GM12874 (cell line): ENCODE measurements around the gene TMEM163.

Experiments
- TF ChIP-seq, protein P1 (sequence below): IDR thresholded peaks from 2 replicates; pipeline ENCODE4 v1.5.1; 2011; ENCODE audit warnings: low read depth, mild to moderate bottlenecking, control low read depth, low read length, moderate library complexity; ENCODE audit not compliant: insufficient read depth

TMEM163 gene

DNA sequence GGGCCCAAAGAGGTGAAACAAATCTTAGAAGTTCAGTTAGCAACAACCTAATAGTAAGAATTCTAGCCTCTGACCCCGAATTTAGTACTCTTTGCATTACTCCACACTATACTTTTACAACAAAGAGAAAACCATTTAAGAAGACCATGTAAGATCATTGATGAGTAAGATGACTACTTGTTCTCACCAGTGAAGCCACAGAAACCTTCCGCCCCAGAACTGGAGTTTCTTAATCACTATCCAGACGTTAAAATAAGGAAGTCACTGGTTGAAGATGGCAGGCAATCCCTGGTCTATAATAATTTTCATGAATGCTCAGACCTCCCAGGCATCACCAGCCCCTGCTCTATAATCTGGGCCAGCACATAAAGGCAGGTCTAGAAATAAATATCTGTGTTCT, 95.0 kb downstream of the TMEM163 start:
- TF ChIP-seq, protein P1, sequence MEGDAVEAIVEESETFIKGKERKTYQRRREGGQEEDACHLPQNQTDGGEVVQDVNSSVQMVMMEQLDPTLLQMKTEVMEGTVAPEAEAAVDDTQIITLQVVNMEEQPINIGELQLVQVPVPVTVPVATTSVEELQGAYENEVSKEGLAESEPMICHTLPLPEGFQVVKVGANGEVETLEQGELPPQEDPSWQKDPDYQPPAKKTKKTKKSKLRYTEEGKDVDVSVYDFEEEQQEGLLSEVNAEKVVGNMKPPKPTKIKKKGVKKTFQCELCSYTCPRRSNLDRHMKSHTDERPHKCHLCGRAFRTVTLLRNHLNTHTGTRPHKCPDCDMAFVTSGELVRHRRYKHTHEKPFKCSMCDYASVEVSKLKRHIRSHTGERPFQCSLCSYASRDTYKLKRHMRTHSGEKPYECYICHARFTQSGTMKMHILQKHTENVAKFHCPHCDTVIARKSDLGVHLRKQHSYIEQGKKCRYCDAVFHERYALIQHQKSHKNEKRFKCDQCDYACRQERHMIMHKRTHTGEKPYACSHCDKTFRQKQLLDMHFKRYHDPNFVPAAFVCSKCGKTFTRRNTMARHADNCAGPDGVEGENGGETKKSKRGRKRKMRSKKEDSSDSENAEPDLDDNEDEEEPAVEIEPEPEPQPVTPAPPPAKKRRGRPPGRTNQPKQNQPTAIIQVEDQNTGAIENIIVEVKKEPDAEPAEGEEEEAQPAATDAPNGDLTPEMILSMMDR, result no peak

DNA sequence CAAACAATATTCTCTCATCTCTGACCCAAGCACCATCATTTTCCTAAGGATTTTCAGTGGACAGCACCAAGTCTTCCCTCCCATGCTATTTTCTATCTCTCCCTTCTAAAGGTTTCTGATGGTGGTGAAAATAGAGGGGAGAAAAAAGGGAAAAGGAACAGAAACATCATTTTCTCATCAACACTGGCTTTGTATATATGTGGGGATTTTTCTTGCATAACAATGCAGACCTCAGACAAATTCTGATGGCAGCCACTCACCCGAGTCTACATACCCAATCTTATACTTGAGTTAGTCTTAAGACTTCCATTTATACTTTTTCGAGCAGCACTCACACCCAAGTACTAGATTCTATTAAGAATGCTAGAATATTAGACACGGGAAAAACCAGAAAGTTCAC, 95.8 kb downstream of the TMEM163 start:
- TF ChIP-seq, protein P1, result no peak

DNA sequence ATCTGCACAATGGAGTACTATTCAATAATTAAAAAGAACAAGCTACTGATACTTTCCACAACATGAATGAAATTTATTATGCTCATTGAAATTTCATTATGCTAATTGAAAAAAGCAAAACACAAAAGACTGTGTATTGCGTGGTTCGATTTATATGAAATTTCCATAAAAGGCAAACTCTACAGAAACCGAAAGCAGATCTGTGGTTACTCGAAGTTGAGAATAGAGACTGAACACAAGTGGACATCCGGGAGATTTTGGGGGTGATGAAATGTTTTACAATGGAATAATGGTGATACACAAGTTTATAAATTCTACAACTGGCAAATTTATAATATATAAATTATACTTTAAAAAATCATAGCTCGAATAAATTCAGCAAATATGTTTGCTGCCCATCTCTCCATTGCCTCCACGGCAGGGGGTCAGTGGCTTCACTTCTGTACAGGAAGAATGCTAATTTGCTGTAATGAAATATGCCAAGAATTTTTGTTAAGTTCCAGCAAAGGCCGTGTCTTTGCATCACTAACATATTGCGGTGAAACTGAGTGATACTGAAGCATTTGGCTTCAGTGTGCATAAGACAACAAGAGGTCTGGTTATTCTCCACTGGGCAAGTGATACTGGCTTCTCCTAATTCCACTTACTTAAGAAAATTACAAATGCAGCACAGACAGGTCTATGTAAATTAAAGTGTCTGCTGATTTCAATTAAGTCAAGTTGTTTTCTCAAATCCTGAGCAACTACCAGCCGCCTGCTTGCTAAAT, 96.7 kb downstream of the TMEM163 start:
- TF ChIP-seq, protein P1, result no peak

DNA sequence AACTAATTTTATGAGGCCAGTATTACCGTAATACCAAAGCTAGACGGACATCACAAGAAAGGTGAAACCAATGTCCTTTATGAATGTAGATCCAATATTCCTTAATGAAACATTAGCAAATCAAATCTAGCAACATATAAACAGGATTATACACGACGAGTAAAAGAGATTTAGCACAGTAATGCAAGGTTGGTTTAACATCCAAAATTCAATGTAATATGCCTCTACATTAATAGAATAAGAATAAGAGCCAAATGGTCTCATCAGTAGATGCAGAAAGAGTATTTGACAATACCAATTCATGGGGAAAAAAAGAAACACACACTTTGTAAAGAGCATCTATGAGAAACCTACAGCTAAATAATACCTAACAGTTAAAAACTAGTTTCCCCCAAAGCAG, 99.5 kb downstream of the TMEM163 start:
- TF ChIP-seq, protein P1, result no peak

DNA sequence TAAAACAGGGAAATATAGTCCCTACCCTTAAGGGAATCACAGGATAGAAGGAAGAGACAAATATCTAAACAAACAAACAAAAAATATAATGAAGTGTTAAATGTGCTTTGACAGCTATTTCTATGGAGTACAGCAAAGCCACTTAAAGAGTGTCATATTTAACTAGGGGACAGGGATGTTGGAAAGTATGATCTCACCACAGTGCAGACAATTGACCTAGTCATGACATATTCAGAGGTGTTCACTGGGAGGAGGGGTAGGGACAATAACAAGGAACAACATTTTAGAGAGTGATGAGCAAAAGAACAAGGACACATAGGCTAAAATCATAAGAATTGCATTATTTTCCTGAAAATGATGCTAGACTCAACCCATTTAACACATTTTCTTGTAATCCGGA, 107.5 kb downstream of the TMEM163 start:
- TF ChIP-seq, protein P1, result no peak

DNA sequence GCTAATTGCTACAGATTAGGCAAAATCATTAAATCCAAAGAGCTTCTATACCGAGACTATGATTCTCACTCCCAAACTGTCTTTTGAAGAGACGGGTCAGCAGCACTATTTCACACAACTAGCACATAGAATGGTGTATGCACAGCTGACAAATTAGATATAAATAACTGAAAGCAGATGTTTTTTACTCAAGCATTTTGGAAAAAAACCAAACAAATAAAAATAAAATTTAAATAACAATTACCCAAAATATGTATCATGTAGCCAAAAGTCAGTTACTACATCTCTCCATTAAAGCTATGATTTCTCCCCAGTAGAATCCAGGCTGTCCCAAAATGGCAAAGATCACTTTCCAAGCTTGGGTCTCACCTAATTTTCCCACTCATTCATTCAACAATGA, 107.9 kb downstream of the TMEM163 start:
- TF ChIP-seq, protein P1, result no peak

DNA sequence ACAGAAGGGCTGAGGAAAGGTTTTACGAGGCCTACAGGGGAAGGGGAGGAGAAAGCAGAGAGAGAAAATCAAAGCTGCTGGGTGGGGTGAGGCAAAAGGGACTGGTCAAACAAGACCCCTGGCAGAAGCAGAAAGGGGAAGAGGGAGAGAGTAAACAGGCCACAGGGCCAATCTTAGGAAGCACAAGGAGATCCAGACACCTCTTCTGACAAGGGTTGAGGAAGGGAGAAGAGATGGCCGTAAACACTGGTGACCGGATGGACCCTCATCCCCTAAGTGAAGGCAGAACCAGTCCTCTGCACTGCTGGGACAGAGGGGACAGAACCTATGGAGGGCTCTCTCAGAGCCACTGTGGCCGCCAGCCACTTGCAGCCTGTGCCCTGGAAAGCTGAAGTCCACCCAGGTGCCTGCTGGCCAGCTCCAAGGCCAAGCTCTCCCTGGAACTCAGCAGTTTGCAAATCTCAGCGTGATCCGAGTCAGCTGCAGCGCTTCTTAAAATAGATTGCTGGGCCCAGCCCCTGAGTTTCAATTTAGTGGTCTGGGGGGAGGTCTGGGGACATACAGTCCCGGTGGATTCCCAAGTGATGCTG, 108.8 kb downstream of the TMEM163 start:
- TF ChIP-seq, protein P1, result no peak
